A549 treated with Hydrocortisone at 1 μM for 4 hours (cell line): Measurements from ENCODE around the gene L3MBTL2. TPM values are rescaled to one million over a fixed set of nuclear protein-coding genes. Genes with fewer than 3 reads are reported as not detected.

Experiments
- total RNA-seq: library from RNA; stranded (reverse); fragments of 200-300 nt; extraction: Qiagen RNA extraction; gene quantifications from 5 replicates; pipeline ENCODE4 v1.2.3, GENCODE V29; 2022

The L3MBTL2 gene
- 17.7 to 22.3 TPM (median 18.2 TPM) in 5 replicates for total RNA-seq

GRCh38 chr22:41204992-41205900 lies at the start of gene L3MBTL2:
TSS of gene L3MBTL2 (plus strand) at chr22:41205312. CDS start at chr22:41205363, 51 bp downstream.

GRCh38 chr22:41240377-41241132 lies 35.4 kb downstream of the L3MBTL2 start, which contains the start of gene CHADL:
TSS of gene CHADL (minus strand) at chr22:41240931. CDS start at chr22:41240881, 50 bp downstream.

Other genes with a start within 250 kb of the L3MBTL2 start
- gene EP300, start 112.7 kb upstream of the L3MBTL2 start, total RNA-seq, result 15.4 to 30.1 TPM (median 19.7 TPM) in 5 replicates
- not detected in 5 replicates for gene CHADL, start 35.6 kb downstream of the L3MBTL2 start, total RNA-seq
- 82.5 to 88.1 TPM (median 83.1 TPM) in 5 replicates for gene RANGAP1, start 80.9 kb downstream of the L3MBTL2 start, total RNA-seq
- gene ZC3H7B, start 96.2 kb downstream of the L3MBTL2 start, total RNA-seq, result 20.5 to 22.9 TPM (median 22.4 TPM) in 5 replicates
- 0.99 to 1.2 TPM (median 1.1 TPM) in 5 replicates for gene TEF, start 176.6 kb downstream of the L3MBTL2 start, total RNA-seq
- 22.2 to 26.2 TPM (median 24.3 TPM) in 5 replicates for gene TOB2, start 241.5 kb downstream of the L3MBTL2 start, total RNA-seq